OCI-LY1 (cell line): Measurements from ENCODE around the gene CDH4.

ENCODE experiments used
- CTCF ChIP-seq: fragments of 200-600 bp; sonication (generic), shearing (Covaris generic); IDR thresholded peaks from 2 replicates; pipeline ENCODE4 v1.5.1; 2017; ENCODE audit warnings: mild to moderate bottlenecking, antibody characterized with exemption, low read length, moderate library complexity, mixed read lengths
- EZH2 ChIP-seq: fragments of 200-600 bp; sonication (generic), shearing (Covaris generic); IDR thresholded peaks from 2 replicates; pipeline ENCODE4 v1.8.0; 2017; ENCODE audit warnings: borderline replicate concordance, mixed run types, mild to moderate bottlenecking, antibody characterized with exemption, low read length, moderate library complexity, mixed read lengths

DNA sequence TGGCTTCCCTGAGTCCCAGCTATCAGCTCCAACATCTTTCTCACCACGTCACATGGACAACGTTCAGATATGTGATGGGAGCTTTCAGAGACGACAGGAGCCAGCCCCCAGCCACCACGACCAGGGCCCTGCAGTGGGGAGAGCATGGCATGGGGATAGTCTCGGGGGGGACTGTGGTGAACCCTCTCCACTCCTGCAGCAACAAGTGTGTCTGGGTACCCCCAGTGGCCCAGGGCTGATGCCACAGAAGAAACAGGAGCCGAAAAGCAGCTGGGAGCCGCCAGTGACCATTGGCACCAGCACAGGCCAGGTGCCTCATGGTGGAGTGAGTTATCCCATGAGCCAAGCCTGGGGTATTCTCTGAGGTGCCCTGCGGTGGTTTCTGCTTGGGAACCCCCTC, 473.9 kb downstream of the CDH4 start:
- TF ChIP-seq CTCF (no peak), EZH2 (no peak)
